Measurements from ENCODE around the gene IGF1R.

DNA sequence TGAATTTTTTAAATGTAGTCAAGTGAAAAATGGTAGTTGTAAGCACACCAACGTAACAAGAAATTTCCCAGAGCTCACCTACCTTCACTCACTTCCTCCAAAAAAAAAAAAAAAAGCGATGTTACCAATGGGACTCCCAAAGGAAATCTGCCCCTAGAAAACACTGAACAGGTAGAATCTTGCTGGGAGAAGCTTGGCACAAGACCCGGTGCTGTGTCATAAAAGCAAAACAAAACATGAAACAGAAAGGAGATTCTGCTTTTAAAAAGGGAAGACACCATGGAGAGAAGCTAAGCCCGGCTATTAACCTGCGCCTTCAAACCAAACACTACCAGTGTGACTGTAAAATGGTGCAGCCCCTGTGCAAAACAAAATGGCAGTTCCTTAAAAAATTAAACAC is 318.8 kb downstream of the IGF1R start:
- TF ChIP-seq CTCF (IDR thresholded peaks at IDR 0.05) (no peak), POLR2AphosphoS5 (IDR thresholded peaks at IDR 0.05) (no peak), EP300 (IDR thresholded peaks at IDR 0.05) (no peak), POLR2A (IDR thresholded peaks at IDR 0.05) (no peak)
